HepG2 (cell line): ENCODE results near the gene PRKN. TPM values are rescaled to one million over a fixed set of nuclear protein-coding genes. Genes with fewer than 3 reads are reported as not detected.

Source experiments
- ATAC-seq: fragments of 200-7000 bp; cut with Tn5 transposase; 3 replicates; pipeline ENCODE4 v1.9.1; 2020; ENCODE audit warnings: mild to moderate bottlenecking, moderate library complexity
- BruUV-seq: library from RNA; stranded (reverse); fragments of 400-500 nt; replicated peaks from 2 replicates; lab custom pipeline; 2021; lab: Mats Ljungman, UMichigan
- CTCF ChIA-PET: fragments of 300-600 bp; formaldehyde crosslinking; extraction: SDS; loops from one replicate; lab custom pipeline; 2021; ENCODE audit warnings: low total read pairs, inconsistent platforms, low intra/inter-chr PET ratio; lab: Yijun Ruan, JAX
- POLR2A ChIA-PET: fragments of 350-600 bp; sonication (Branson Sonifier 250); formaldehyde crosslinking; loops from one replicate; lab custom pipeline; 2020; ENCODE audit warnings: antibody characterized with exemption, inconsistent platforms; lab: Yijun Ruan, JAX
- DNase-seq: peaks from one replicate; pipeline ENCODE4 v3.0.0-alpha.2; 2015; ENCODE audit warnings: low spot score
- FAIRE-seq: peaks from 3 replicates; lab custom pipeline; 2011; peaks lifted over from hg19 to GRCh38; lab: Jason Lieb, UNC
- H2AFZ ChIP-seq: one replicate; pipeline ENCODE4 v1.6.1; 2011; ENCODE audit warnings: low read length, inconsistent platforms
- H3K27ac ChIP-seq: fragments of 300-600 bp; 3 replicates; pipeline ENCODE4 v1.8.0; 2011; ENCODE audit warnings: mixed run types, mild to moderate bottlenecking, mixed read lengths, low read length, inconsistent platforms; ENCODE audit not compliant: insufficient read depth; ENCODE audit errors: extremely low read length
- H3K27me3 ChIP-seq, 2 experiments: fragments of 200-600 bp in 1 of 2; 2 replicates in 1 of 2; 3 replicates in 1 of 2; pipeline versions ENCODE4 v1.6.0 to v1.8.0; 2011; ENCODE audit warnings: low read length in 2 of 2, mild to moderate bottlenecking in 2 of 2, moderate library complexity in 2 of 2, inconsistent platforms in 1 of 2; ENCODE audit not compliant: insufficient read depth in 2 of 2, control insufficient read depth in 1 of 2
- H3K36me3 ChIP-seq, 2 experiments: fragments of 200-600 bp in 1 of 2; replicated peaks in 1 of 2; 2 replicates in 1 of 2; 3 replicates in 1 of 2; pipeline versions ENCODE4 v1.5.1 to v1.8.0; 2011; ENCODE audit warnings: low read length in 2 of 2, inconsistent platforms in 1 of 2; ENCODE audit not compliant: insufficient read depth in 2 of 2, control insufficient read depth in 1 of 2
- H3K4me1 ChIP-seq: 2 replicates; pipeline ENCODE4 v1.5.1; 2012; ENCODE audit warnings: low read length, inconsistent platforms; ENCODE audit not compliant: insufficient read depth
- H3K4me2 ChIP-seq: 2 replicates; pipeline ENCODE4 v1.6.0; 2011; ENCODE audit warnings: low read depth, low read length, inconsistent platforms
- H3K4me3 ChIP-seq, 3 experiments: fragments of 200-600 bp in 1 of 3; sonication (generic), shearing (Covaris generic) in 1 of 3; replicated peaks in 1 of 3; 2 replicates each; pipeline ENCODE4 v1.5.1; 2011 to 2016; ENCODE audit warnings: low read length in 3 of 3, inconsistent platforms in 2 of 3, low read depth in 2 of 3, mild to moderate bottlenecking in 2 of 3, control low read depth in 1 of 3, mixed read lengths in 1 of 3; ENCODE audit not compliant: insufficient read depth in 1 of 3
- H3K79me2 ChIP-seq: one replicate; pipeline ENCODE4 v1.6.1; 2011; ENCODE audit warnings: low read length, inconsistent platforms; ENCODE audit not compliant: insufficient read depth
- H3K9ac ChIP-seq: 2 replicates; pipeline ENCODE4 v1.6.0; 2011; ENCODE audit warnings: mild to moderate bottlenecking, low read depth, low read length, inconsistent platforms; ENCODE audit not compliant: insufficient read depth
- H3K9me3 ChIP-seq: 2 replicates; pipeline ENCODE4 v1.5.1; 2012; ENCODE audit warnings: mild to moderate bottlenecking, low read length
- H4K20me1 ChIP-seq: 2 replicates; pipeline ENCODE4 v1.6.0; 2011; ENCODE audit warnings: inconsistent platforms, mild to moderate bottlenecking, low read length, moderate library complexity; ENCODE audit not compliant: insufficient read depth
- BORCS8-MEF2B ChIP-seq: sonication (generic); formaldehyde crosslinking; IDR thresholded peaks from 2 replicates; pipeline ENCODE4 v1.8.0; 2022; ENCODE audit warnings: mild to moderate bottlenecking, missing genetic modification reagents
- HOXA5 ChIP-seq: sonication (generic); formaldehyde crosslinking; IDR thresholded peaks from 2 replicates; pipeline ENCODE4 v1.4.0; 2020; ENCODE audit warnings: missing genetic modification reagents
- KAT2B ChIP-seq: fragments of 150-350 bp; IDR thresholded peaks from 2 replicates; pipeline ENCODE4 v1.6.1; 2014; ENCODE audit warnings: low read depth, low read length, borderline replicate concordance
- MAFF ChIP-seq: IDR thresholded peaks from 2 replicates; pipeline ENCODE4 v1.6.1; 2011; ENCODE audit warnings: low read depth, low read length, improper control_type of control experiment
- MAFK ChIP-seq, 2 experiments: IDR thresholded peaks in 1 of 2; conservative IDR thresholded peaks in 1 of 2; 2 replicates each; pipeline ENCODE4 v1.6.1; 2011; ENCODE audit warnings: improper control_type of control experiment in 2 of 2, low read length in 2 of 2
- NR2F1 ChIP-seq, 2 experiments: fragments of 450-650 bp in 1 of 2; formaldehyde crosslinking in 1 of 2; IDR thresholded peaks; 2 replicates each; pipeline versions ENCODE4 v1.5.0 to v1.6.1; 2016 to 2020; ENCODE audit warnings: mild to moderate bottlenecking in 1 of 2, missing compliant biosample characterization in 1 of 2, missing genetic modification reagents in 1 of 2, moderate library complexity in 1 of 2
- RELA ChIP-seq: sonication (generic); formaldehyde crosslinking; IDR thresholded peaks from 2 replicates; pipeline ENCODE4 v1.4.0; 2020; ENCODE audit warnings: missing genetic modification reagents
- SMARCE1 ChIP-seq: fragments of 450-650 bp; IDR thresholded peaks from 2 replicates; pipeline ENCODE4 v1.6.1; 2017; ENCODE audit warnings: borderline replicate concordance
- SOX6 ChIP-seq, 2 experiments: fragments of 450-650 bp in 1 of 2; sonication (generic) in 1 of 2; formaldehyde crosslinking in 1 of 2; IDR thresholded peaks; 2 replicates each; pipeline versions ENCODE4 v1.4.0 to v1.6.1; 2017 to 2020; ENCODE audit warnings: antibody characterized with exemption in 1 of 2, mild to moderate bottlenecking in 1 of 2, missing genetic modification reagents in 1 of 2
- ZBTB21 ChIP-seq: sonication (generic); formaldehyde crosslinking; IDR thresholded peaks from 2 replicates; pipeline ENCODE4 v1.4.0; 2020; ENCODE audit warnings: missing genetic modification reagents
- ZBTB7A ChIP-seq: sonication (generic); formaldehyde crosslinking; IDR thresholded peaks from 2 replicates; pipeline ENCODE4 v1.8.0; 2022; ENCODE audit warnings: mild to moderate bottlenecking, missing genetic modification reagents
- ZNF414 ChIP-seq: sonication (generic); formaldehyde crosslinking; IDR thresholded peaks from 2 replicates; pipeline ENCODE4 v1.5.0; 2020; ENCODE audit warnings: missing genetic modification reagents
- ZNF468 ChIP-seq: sonication (generic); formaldehyde crosslinking; IDR thresholded peaks from 2 replicates; pipeline ENCODE4 v1.8.0; 2022; ENCODE audit warnings: mild to moderate bottlenecking, moderate library complexity, missing genetic modification reagents
- ZNF552 ChIP-seq: sonication (generic); formaldehyde crosslinking; IDR thresholded peaks from 2 replicates; pipeline ENCODE4 v1.9.0; 2022; ENCODE audit warnings: missing genetic modification reagents, mild to moderate bottlenecking, borderline replicate concordance
- ZNF569 ChIP-seq: sonication (generic); formaldehyde crosslinking; IDR thresholded peaks from 2 replicates; pipeline ENCODE4 v1.5.0; 2020; ENCODE audit warnings: mild to moderate bottlenecking, missing genetic modification reagents, moderate library complexity, borderline replicate concordance
- WGBS: methylation state at CpG from one replicate; pipeline ENCODE4 v1.1.6; 2017; ENCODE audit warnings: low lambda C conversion rate; 5-methylcytosine and 5-hydroxymethylcytosine counted together
- in situ Hi-C: cut with HindIII; loops from 2 replicates; pipeline ENCODE4 v1.10.0; 2017; ENCODE audit warnings: low pct_unique_long_range_greater_than_20kb; ENCODE audit not compliant: extremely low pct_ligation_motif_present
- intact Hi-C: fragments of 100-400 bp; cut with micrococcal nuclease; formaldehyde crosslinking; loops from one replicate; pipeline ENCODE4 v1.10.0; 2022; ENCODE audit not compliant: unreplicated experiment
- polyA plus RNA-seq, 8 experiments: library from polyadenylated mRNA; depleted of rRNA in 3 of 8; stranded (reverse) in 7 of 8; unstranded in 1 of 8; fragments of >200 nt; fragmentation: Illumina TruSeq in 4 of 8; extraction: Trizol in 4 of 8; gene quantifications; 2 replicates each; pipeline versions ENCODE4 v1.2.1 to v1.2.3, GENCODE V29; 2011 to 2016; ENCODE audit warnings: low read depth in 4 of 8, missing spikeins in 1 of 8, mixed read lengths in 1 of 8; ENCODE audit not compliant: insufficient read depth in 1 of 8
- total RNA-seq, 5 experiments: library from RNA; depleted of rRNA; stranded (reverse); fragments of >200 nt; fragmentation: Illumina TruSeq; extraction: Trizol; gene quantifications; 2 replicates each; pipeline ENCODE4 v1.2.3, GENCODE V29; 2016; ENCODE audit warnings: low read depth in 1 of 5

The PRKN gene
- total and polyA plus RNA-seq, 2 of the 13 experiments (the other 11 are each of a cell fraction or from before 2014, with no cell fraction given), result 0.31 to 0.44 TPM

- TF ChIP-seq ZNF569 (CRISPR knock-in tag), result no peak
- TF ChIP-seq, all 625 proteins: peak for 0
Observed at GRCh38 chr6:162203287-162203686, 524.3 kb downstream of the PRKN start (continued).

DNA sequence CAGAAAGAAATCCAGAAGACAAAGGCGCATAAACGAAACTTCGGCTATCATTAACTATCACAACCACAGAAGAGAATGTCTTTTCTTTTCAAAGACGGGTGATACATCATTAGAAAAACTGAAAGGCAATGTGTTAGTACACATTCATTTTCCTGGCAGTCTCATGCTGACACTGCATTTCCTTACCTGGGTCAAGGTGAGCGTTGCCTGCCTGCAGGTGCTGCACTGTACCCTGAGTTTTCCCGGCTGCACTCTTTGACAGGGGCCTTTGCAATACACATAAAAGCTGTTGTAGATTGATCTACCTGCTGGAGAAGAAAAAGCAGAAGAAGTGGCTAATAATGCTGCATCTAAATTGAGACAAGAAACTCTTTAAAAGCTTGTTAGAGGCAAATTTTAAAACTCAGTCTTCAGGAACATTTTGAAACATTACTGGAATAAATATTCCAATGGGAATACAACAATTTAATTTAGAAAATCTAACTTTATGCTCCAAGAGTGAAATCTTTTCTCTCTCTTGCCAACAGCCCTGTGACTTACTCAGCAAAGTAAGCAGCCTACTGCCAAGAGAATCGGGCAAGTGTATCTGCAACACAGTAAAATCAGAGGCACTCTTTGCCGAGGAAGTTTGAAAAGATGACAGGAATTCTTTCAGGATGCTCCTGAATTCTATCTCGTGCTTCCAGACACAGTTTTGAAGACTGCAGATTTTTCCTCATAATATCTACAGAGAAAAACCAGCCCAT lies 526.4 kb downstream of the PRKN start:
- 44% methylated on average over 9 of the region's 9 CpGs for WGBS
- TF ChIP-seq HOXA5 (CRISPR knock-in tag) (no peak), MAFF (peak; percentile 65), MAFK (conservative IDR thresholded peaks at IDR 0.05 in 1 of 2, IDR thresholded peaks at IDR 0.05 in 1 of 2; ENCODE audit: low read length in 2 of 2) (peak; percentile 75 to 81)
- H3K36me3 ChIP-seq, result no peaks in the 10 kb centered on the region
- ATAC-seq (no peak), FAIRE-seq (no peak), DNase-seq (no peak)
- H3K9ac ChIP-seq, result no peak overlapping the region
- no peaks in the 10 kb centered on the region for H3K79me2 ChIP-seq
- H2AFZ ChIP-seq, result no peak overlapping the region
- H4K20me1 ChIP-seq, result no peaks in the 10 kb centered on the region
- intact Hi-C loops, result no loop called here
- H3K4me1 ChIP-seq, result no peaks in the 10 kb centered on the region
- H3K27ac ChIP-seq, result no peak overlapping the region
- no peak overlapping the region for H3K4me3 ChIP-seq
- in situ Hi-C loops, result no loop called here
- POLR2A ChIA-PET, result no interaction called here
- H3K27me3 ChIP-seq, result 0 out of 5 replicates have a peak, but pooled peaks cover 0 to 1% of the 10 kb centered on the region in 2 experiments
- no peaks in the 10 kb centered on the region for H3K9me3 ChIP-seq
- BruUV-seq, result no TSS peak
- CTCF ChIA-PET, result no interaction called here
- H3K4me2 ChIP-seq, result no peak overlapping the region

- no TSS peak for BruUV-seq
- H4K20me1 ChIP-seq, result no peaks in the 10 kb centered on the region
- no peak overlapping the region for H3K4me3 ChIP-seq
- H3K36me3 ChIP-seq, result no peaks in the 10 kb centered on the region
- H3K4me1 ChIP-seq, result no peaks in the 10 kb centered on the region
- no peak for DNase-seq
- H3K4me2 ChIP-seq, result no peak overlapping the region
- intact Hi-C loops (no loop called here), in situ Hi-C loops (no loop called here)
- no peaks in the 10 kb centered on the region for H3K79me2 ChIP-seq
- ChIA-PET CTCF (no interaction called here), POLR2A (no interaction called here)
- FAIRE-seq, result no peak
- H3K9ac ChIP-seq, result no peak overlapping the region
- ATAC-seq, result no peak
- H2AFZ ChIP-seq, result no peak overlapping the region
- WGBS, result 52% methylated on average over 9 of the region's 9 CpGs
- 0 out of 5 replicates have a peak, but pooled peaks cover 0 to 1% of the 10 kb centered on the region in 2 experiments for H3K27me3 ChIP-seq
- H3K9me3 ChIP-seq, result no peaks in the 10 kb centered on the region
- no peak overlapping the region for H3K27ac ChIP-seq
- no peak for TF ChIP-seq ZBTB7A (CRISPR knock-in tag)
- no peak for TF ChIP-seq KAT2B
- TF ChIP-seq SOX6 (IDR thresholded peaks at IDR 0.05), result no peak
- TF ChIP-seq SOX6 (CRISPR knock-in tag; IDR thresholded peaks at IDR 0.05), result no peak
- no peak for TF ChIP-seq NR2F1 (CRISPR knock-in tag; IDR thresholded peaks at IDR 0.05)
- no peak for TF ChIP-seq SMARCE1
- TF ChIP-seq ZBTB21 (CRISPR knock-in tag), result no peak
- no peak for TF ChIP-seq BORCS8-MEF2B (CRISPR knock-in tag)
- no peak for TF ChIP-seq ZNF468 (CRISPR knock-in tag)
- no peak for TF ChIP-seq RELA (CRISPR knock-in tag)
- no peak for TF ChIP-seq ZNF552 (CRISPR knock-in tag)
- no peak for TF ChIP-seq ZNF414
Observed at GRCh38 chr6:162200041-162200440, 527.5 kb downstream of the PRKN start.
